Measurements from ENCODE around the gene MYH13.

MYH13 gene

DNA sequence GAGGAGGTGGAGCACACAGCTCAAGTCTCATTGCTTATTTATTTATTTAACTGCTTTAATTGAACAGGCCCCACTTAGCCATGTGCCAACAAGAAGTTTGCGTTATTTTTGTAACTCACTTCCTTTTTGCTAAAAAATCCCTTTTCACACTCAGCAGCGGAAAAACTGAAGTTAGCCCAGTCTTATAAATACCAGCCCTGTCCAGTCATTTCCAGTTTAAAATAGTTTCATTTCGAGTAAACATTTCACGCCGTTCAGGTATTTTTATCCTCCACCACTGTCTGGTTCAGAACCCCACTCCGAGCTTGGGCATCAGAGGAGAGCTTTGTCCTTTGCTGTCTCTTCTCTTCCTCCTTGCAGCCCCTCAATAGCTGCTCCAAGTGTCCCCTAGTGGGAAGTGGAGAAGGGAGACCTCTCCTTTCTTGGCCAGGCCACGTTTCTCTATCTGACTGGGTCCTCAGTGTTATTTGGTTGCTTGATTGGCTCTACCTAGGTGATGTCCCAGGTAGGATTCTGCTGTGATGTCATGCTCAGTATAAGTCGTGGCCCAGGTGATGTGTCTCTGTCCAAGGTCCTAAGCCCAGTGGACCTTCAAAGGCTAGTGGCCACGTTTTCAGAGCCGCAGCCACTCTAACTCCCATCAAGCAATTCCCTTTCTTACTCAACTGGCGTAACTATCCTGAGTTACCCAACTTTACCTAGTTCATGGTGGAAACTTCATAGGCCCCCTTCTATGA lies 121.4 kb downstream of the MYH13 start:
- DNase-seq = no peak
